Peyer's patch (tissue), 4 donors: ENCODE data around the gene LRRC34. TPM values are rescaled to one million over a fixed set of nuclear protein-coding genes. Genes with fewer than 3 reads are reported as not detected.

Source experiments
- DNase-seq, 3 donors: peaks; one replicate each; pipeline ENCODE4 v3.0.0-alpha.2; 2017 to 2019
- H3K27ac ChIP-seq, 4 donors: fragments of 200-600 bp; sonication (generic); one replicate each; pipeline ENCODE4 v1.5.1; 2016 to 2019
- H3K27me3 ChIP-seq, 2 donors: fragments of 200-600 bp; sonication (generic); one replicate each; pipeline ENCODE4 v1.5.1; 2019
- H3K36me3 ChIP-seq, 3 donors: fragments of 200-600 bp; sonication (generic); one replicate each; pipeline ENCODE4 v1.5.1; 2016 to 2019
- H3K4me1 ChIP-seq, 4 donors: fragments of 200-600 bp; sonication (generic); one replicate each; pipeline ENCODE4 v1.5.1; 2016 to 2019
- H3K4me3 ChIP-seq, 4 donors: fragments of 200-600 bp; sonication (generic); 1 replicate in 3 of 4; 2 replicates in 1 of 4; pipeline ENCODE4 v1.5.1; 2016 to 2019; ENCODE audit warnings: mild to moderate bottlenecking in 1 of 4
- H3K9me3 ChIP-seq, 4 donors: fragments of 200-600 bp; sonication (generic); one replicate each; pipeline ENCODE4 v1.5.1; 2016 to 2019; ENCODE audit warnings: mild to moderate bottlenecking in 1 of 4
- POLR2A ChIP-seq, 2 donors: fragments of 450-650 bp; IDR thresholded peaks; one replicate each; pipeline ENCODE4 v1.5.1; 2017; ENCODE audit warnings: antibody characterized with exemption in 2 of 2, mild to moderate bottlenecking in 2 of 2, moderate library complexity in 2 of 2
- total RNA-seq, 4 donors: library from RNA; depleted of rRNA; stranded (reverse); fragments of >200 nt; gene quantifications; one replicate each; pipeline ENCODE4 v1.1.0, GENCODE V29; 2016
- TF ChIP-seq, protein P1 (sequence below), 6 experiments: fragments of 450-650 bp in 4 of 6; fragments of 200-600 bp in 2 of 6; sonication (generic) in 1 of 6; IDR thresholded peaks; one replicate each; pipeline ENCODE4 v1.5.1; 2017 to 2019; ENCODE audit warnings: antibody characterized with exemption in 6 of 6, mild to moderate bottlenecking in 3 of 6, moderate library complexity in 1 of 6

LRRC34 gene
- total RNA-seq, 4 donors from 2014 or later = 0.28 to 0.35 TPM; not detected in 2

DNA sequence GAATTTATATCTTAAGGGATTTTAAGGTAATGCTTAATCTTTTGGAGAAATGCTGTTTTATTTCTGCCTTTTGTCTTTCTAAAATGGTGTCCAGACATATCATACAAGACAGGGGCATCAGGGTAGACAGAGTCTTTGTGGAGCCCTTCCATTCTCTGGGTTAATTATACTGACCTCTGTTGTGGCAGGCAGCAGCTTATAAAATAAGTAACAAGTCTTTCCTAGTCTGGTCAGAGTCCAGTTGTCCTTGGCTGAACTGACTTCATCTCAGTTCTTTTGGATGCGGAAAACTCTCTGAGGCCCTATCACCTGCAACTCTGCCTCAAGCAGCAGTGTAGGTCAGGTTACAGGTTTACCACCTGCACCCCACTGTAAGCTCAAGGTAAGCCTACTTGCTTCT, 20.3 kb downstream of the LRRC34 start:
- no peak for TF ChIP-seq POLR2A (IDR thresholded peaks at IDR 0.05)
- TF ChIP-seq, protein P1, sequence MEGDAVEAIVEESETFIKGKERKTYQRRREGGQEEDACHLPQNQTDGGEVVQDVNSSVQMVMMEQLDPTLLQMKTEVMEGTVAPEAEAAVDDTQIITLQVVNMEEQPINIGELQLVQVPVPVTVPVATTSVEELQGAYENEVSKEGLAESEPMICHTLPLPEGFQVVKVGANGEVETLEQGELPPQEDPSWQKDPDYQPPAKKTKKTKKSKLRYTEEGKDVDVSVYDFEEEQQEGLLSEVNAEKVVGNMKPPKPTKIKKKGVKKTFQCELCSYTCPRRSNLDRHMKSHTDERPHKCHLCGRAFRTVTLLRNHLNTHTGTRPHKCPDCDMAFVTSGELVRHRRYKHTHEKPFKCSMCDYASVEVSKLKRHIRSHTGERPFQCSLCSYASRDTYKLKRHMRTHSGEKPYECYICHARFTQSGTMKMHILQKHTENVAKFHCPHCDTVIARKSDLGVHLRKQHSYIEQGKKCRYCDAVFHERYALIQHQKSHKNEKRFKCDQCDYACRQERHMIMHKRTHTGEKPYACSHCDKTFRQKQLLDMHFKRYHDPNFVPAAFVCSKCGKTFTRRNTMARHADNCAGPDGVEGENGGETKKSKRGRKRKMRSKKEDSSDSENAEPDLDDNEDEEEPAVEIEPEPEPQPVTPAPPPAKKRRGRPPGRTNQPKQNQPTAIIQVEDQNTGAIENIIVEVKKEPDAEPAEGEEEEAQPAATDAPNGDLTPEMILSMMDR (IDR thresholded peaks at IDR 0.05) = no peak
- DNase-seq = no peak
- Histone ChIP-seq H3K27me3 (no peaks in the 10 kb centered on the region), H3K4me3 (no peak overlapping the region), H3K9me3 (no peaks in the 10 kb centered on the region), H3K36me3 (peaks cover 0 to 12% (median 0%) of the 10 kb centered on the region in 3 donors), H3K27ac (no peak overlapping the region), H3K4me1 (no peaks in the 10 kb centered on the region)

DNA sequence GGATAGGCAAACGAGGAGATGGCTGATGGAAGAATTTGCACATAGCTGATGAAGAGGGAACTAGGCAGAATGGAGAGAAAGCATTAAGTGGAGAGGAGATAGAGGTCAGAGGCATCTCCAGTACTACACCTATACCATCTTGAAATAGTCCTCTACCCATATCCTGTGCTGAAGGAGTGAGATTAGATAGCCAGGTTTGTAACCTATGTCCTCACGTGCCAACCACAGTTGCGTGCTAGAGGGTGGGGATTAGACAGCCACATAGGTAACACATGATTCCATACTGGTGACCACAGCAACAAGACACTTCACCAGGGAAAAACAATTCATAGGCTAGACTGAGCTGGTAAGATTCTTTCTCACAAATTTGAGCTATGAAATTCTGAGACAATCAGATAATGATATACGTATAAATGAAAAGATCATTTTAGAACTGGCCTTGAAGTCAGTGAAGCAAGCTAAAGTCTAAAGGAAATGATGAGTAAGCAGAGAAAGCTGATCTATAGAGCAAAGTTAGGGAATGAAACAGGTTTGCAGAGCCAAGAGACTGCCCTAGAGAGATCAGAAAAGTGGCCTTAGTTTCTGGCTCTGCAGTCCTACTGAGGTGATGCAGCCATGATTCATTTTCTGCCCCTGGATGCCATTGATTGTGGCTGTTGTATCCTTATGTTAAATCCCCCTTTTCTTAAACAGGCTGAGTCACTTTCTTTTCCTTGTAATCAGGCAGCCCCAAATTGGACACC, 21.8 kb downstream of the LRRC34 start:
- Histone ChIP-seq H3K4me3 (no peak overlapping the region), H3K27ac (no peak overlapping the region), H3K4me1 (no peaks in the 10 kb centered on the region), H3K27me3 (no peaks in the 10 kb centered on the region), H3K9me3 (no peaks in the 10 kb centered on the region), H3K36me3 (peaks cover 0 to 27% (median 0%) of the 10 kb centered on the region in 3 donors)
- no peak for DNase-seq
- no peak for TF ChIP-seq POLR2A (IDR thresholded peaks at IDR 0.05)
- TF ChIP-seq, protein P1 (IDR thresholded peaks at IDR 0.05) = no peak

DNA sequence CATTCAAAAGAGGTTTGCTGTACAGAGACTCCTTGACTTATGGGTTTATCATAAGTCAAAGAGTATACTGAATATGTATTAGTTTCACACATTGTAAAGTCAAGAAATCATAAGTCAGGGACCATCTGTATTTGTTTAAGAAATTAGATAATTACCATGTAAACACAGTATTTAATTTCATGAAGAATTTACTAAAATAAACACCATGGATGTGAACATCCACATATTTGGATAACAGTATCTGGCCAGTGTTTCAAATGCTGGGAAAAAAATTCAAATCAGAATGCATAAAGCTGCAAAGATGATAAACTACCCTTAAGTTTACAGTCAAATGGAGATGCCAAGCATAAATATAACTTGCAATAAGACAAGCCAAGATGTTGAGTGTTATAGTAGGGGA, 22.5 kb downstream of the LRRC34 start:
- Histone ChIP-seq H3K4me1 (no peaks in the 10 kb centered on the region), H3K27me3 (no peaks in the 10 kb centered on the region), H3K27ac (no peak overlapping the region), H3K36me3 (peaks cover 0 to 34% (median 0%) of the 10 kb centered on the region in 3 donors), H3K4me3 (no peak overlapping the region), H3K9me3 (no peaks in the 10 kb centered on the region)
- TF ChIP-seq, protein P1 (IDR thresholded peaks at IDR 0.05) = no peak
- no peak for TF ChIP-seq POLR2A (IDR thresholded peaks at IDR 0.05)
- DNase-seq = no peak

DNA sequence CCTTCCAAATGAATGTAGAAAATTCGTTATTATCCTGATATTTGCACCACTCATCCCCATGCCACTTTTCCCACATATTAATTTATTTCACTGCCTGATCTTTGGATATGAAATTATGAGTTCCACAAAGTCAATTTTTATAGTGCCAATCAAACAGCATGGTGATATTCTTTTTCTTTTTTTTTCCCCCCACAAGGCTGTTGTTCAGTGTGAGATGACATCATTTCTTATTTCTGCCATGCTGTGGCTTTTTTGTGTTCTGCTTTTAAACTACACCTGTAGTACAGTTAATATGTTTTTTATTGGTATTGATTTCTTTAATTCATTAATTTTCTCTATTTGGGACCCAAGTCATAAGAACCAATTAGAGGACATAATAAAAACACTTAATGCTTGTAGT, 24.9 kb downstream of the LRRC34 start:
- no peak overlapping the region for H3K27ac ChIP-seq
- TF ChIP-seq, protein P1 (IDR thresholded peaks at IDR 0.05) = no peak
- no peak for TF ChIP-seq POLR2A (IDR thresholded peaks at IDR 0.05)
- peaks cover 0 to 57% (median 0%) of the 10 kb centered on the region in 3 donors for H3K36me3 ChIP-seq

DNA sequence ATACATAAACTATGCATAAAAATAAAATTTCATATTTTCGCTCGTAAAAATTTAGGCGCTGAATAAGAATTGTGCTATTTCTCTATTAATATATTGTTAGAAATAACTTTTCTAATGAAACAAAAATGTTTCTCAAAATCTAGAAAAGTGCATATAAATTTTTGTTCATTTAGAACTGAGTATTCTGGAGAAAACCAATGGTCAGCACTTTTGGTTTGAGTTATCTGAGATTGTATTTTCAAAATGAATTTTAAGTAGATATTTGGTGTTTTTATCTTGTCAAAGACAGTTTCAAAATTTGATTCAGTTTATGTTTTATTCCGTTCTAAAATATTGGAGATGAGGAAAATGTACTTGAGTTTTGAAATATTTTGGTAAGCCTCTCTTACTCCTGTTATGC, 25.6 kb downstream of the LRRC34 start:
- H3K36me3 ChIP-seq = peaks cover 0 to 64% (median 0%) of the 10 kb centered on the region in 3 donors
- no peaks in the 10 kb centered on the region for H3K27me3 ChIP-seq

More for the DNA sequence above, 24.9 kb downstream of the LRRC34 start:
- Histone ChIP-seq H3K27me3 (no peaks in the 10 kb centered on the region), H3K9me3 (no peaks in the 10 kb centered on the region), H3K4me3 (no peak overlapping the region), H3K4me1 (no peaks in the 10 kb centered on the region)
- no peak for DNase-seq

More for the DNA sequence above, 25.6 kb downstream of the LRRC34 start:
- Histone ChIP-seq H3K27ac (no peak overlapping the region), H3K9me3 (no peaks in the 10 kb centered on the region), H3K4me1 (no peaks in the 10 kb centered on the region), H3K4me3 (no peak overlapping the region)
- TF ChIP-seq, protein P1 (IDR thresholded peaks at IDR 0.05) = no peak
- TF ChIP-seq POLR2A (IDR thresholded peaks at IDR 0.05) = no peak
- no peak for DNase-seq
